ENCODE results near the gene NTHL1. TPM values are rescaled to one million over a fixed set of nuclear protein-coding genes. Genes with fewer than 3 reads are reported as not detected.

NTHL1 gene
- total and polyA plus RNA-seq, 9 of the 15 experiments (the other 6 are each of a cell fraction or from before 2014, with no cell fraction given) = 1.1 to 58.8 (median 17.6) TPM

- no peak for TF ChIP-seq RUNX1 (IDR thresholded peaks at IDR 0.05; ENCODE audit: low read depth)
- TF ChIP-seq HLTF (IDR thresholded peaks at IDR 0.05) = peak; percentile 44; the same call in 1 of the 2 replicates
- no peak for TF ChIP-seq PTRF (tag; IDR thresholded peaks at IDR 0.05)
- TF ChIP-seq CCAR2 (IDR thresholded peaks at IDR 0.05; ENCODE audit: low read depth, low read length) = no peak
- TF ChIP-seq SRSF9 (IDR thresholded peaks at IDR 0.05; ENCODE audit: borderline replicate concordance, low read depth, low read length) = no peak
- TF ChIP-seq ZNF445 (CRISPR knock-in tag; IDR thresholded peaks at IDR 0.05; ENCODE audit: low read depth) = no peak
- peak; percentile 79 for TF ChIP-seq SP1 (CRISPR knock-in tag; IDR thresholded peaks at IDR 0.05)
- TF ChIP-seq FOXP4 (CRISPR knock-in tag; IDR thresholded peaks at IDR 0.05; ENCODE audit: borderline replicate concordance) = no peak
- no peak for TF ChIP-seq ZNF217 (CRISPR knock-in tag; IDR thresholded peaks at IDR 0.05)
- no peak for TF ChIP-seq OTX1 (CRISPR knock-in tag; IDR thresholded peaks at IDR 0.05)
- no peak for TF ChIP-seq ZBED1 (IDR thresholded peaks at IDR 0.05)
- peak; percentile 94 for TF ChIP-seq ERF (CRISPR knock-in tag; IDR thresholded peaks at IDR 0.05)
- 0 out of 2 replicates have a peak, but pooled peaks have one; percentile 54 for TF ChIP-seq PTBP1 (IDR thresholded peaks at IDR 0.05; ENCODE audit: low read depth, low read length)
- TF ChIP-seq ZNF449 (CRISPR knock-in tag; IDR thresholded peaks at IDR 0.05) = no peak
- no peak for TF ChIP-seq TRIM24 (IDR thresholded peaks at IDR 0.05)
- TF ChIP-seq TAF7 (tag; IDR thresholded peaks at IDR 0.05) = no peak
- TF ChIP-seq TFAM (CRISPR knock-in tag; conservative IDR thresholded peaks at IDR 0.05) = no peak
- TF ChIP-seq SMARCB1 (IDR thresholded peaks at IDR 0.05; ENCODE audit: insufficient read length, low read depth) = no peak
- TF ChIP-seq CXXC5 (CRISPR knock-in tag; IDR thresholded peaks at IDR 0.05) = peak; percentile 88
- TF ChIP-seq CBFB (CRISPR knock-in tag; IDR thresholded peaks at IDR 0.05) = no peak
- TF ChIP-seq TSC22D4 (tag; IDR thresholded peaks at IDR 0.05) = no peak
- TF ChIP-seq JUND (IDR thresholded peaks at IDR 0.05; ENCODE audit: borderline replicate concordance, low read depth, low read length) = no peak
- TF ChIP-seq JUND (tag; IDR thresholded peaks at IDR 0.05; ENCODE audit: borderline replicate concordance, low read depth, low read length) = no peak; the same call in 2 of the 3 replicates
- TF ChIP-seq ARHGAP35 (IDR thresholded peaks at IDR 0.05; ENCODE audit: partially characterized antibody) = no peak
These were observed 55.5 kb downstream of the NTHL1 start (continued) for GRCh38 chr16:1991948-1992703.

All from K562 (cell line).